ENCODE measurements around the gene PWP1. TPM values are rescaled to one million over a fixed set of nuclear protein-coding genes. Genes with fewer than 3 reads are reported as not detected.
A peak's percentile ranks its signal among the peaks of the same experiment; 100 is the strongest.

The PWP1 gene
- total and polyA plus RNA-seq, 9 of the 15 experiments (the other 6 are each of a cell fraction or from before 2014, with no cell fraction given), result 61.6 to 401 (median 111) TPM

DNA sequence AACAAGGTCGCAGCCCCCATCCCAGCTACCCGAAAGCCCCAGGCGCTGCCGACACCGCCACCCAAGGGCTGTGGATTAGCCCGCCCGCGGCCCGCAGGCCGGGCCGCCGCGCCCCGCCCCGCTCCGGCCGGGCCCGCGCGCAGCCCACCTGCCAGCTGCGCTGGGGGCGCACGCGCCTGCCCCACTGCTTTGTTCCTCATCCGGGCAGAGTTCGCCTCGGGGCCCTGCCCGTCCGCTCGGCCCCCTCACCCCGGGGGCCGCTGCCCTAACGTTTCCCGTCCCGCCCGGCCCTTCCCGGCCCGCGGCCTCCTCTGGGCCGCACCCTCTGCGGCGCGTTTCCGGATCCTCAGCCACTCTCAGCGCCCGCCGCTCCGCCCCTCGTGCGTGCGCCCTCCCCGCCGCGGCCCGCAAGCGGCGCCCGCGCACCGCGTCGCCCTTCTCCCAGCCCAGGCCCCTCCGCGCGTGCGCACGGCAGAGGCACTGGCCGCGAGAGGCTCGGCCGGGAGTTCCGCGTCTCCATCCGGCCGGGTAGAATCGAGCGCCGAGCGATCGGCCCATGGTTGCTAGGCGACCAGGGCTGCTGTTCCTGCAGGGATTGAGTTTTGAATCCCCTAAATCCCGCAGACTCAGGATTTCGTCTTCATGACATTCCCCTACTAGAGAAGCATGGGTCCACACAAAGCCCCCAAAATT is 75.4 kb downstream of the PWP1 start, which contains the start of gene PRDM4 (continued):
- TF ChIP-seq, protein P1, sequence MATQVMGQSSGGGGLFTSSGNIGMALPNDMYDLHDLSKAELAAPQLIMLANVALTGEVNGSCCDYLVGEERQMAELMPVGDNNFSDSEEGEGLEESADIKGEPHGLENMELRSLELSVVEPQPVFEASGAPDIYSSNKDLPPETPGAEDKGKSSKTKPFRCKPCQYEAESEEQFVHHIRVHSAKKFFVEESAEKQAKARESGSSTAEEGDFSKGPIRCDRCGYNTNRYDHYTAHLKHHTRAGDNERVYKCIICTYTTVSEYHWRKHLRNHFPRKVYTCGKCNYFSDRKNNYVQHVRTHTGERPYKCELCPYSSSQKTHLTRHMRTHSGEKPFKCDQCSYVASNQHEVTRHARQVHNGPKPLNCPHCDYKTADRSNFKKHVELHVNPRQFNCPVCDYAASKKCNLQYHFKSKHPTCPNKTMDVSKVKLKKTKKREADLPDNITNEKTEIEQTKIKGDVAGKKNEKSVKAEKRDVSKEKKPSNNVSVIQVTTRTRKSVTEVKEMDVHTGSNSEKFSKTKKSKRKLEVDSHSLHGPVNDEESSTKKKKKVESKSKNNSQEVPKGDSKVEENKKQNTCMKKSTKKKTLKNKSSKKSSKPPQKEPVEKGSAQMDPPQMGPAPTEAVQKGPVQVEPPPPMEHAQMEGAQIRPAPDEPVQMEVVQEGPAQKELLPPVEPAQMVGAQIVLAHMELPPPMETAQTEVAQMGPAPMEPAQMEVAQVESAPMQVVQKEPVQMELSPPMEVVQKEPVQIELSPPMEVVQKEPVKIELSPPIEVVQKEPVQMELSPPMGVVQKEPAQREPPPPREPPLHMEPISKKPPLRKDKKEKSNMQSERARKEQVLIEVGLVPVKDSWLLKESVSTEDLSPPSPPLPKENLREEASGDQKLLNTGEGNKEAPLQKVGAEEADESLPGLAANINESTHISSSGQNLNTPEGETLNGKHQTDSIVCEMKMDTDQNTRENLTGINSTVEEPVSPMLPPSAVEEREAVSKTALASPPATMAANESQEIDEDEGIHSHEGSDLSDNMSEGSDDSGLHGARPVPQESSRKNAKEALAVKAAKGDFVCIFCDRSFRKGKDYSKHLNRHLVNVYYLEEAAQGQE (IDR thresholded peaks at IDR 0.05; ENCODE audit: borderline replicate concordance), result peak; percentile 95
- TF ChIP-seq, protein P1 (CRISPR knock-in tag; IDR thresholded peaks at IDR 0.05; ENCODE audit: low read depth), result no peak
- TF ChIP-seq NR4A1 (CRISPR knock-in tag; IDR thresholded peaks at IDR 0.05), result 0 out of 2 replicates have a peak, but pooled peaks have one; percentile 3
- TF ChIP-seq NR4A1 (tag; IDR thresholded peaks at IDR 0.05), result no peak
- TF ChIP-seq EWSR1 (IDR thresholded peaks at IDR 0.05; ENCODE audit: borderline replicate concordance, low read depth, partially characterized antibody), result no peak
- no peak for TF ChIP-seq CBX3 (IDR thresholded peaks at IDR 0.05; ENCODE audit: borderline replicate concordance in 1 of 2, low read length in 2 of 2)
- no peak for TF ChIP-seq U2AF2 (optimal IDR thresholded peaks at IDR 0.05; ENCODE audit: low read depth, low read length)
- TF ChIP-seq EP300 (IDR thresholded peaks at IDR 0.05; ENCODE audit: low read length), result no peak
- no peak for TF ChIP-seq ZNF586 (CRISPR knock-in tag; conservative IDR thresholded peaks at IDR 0.05)
- TF ChIP-seq, protein P2, sequence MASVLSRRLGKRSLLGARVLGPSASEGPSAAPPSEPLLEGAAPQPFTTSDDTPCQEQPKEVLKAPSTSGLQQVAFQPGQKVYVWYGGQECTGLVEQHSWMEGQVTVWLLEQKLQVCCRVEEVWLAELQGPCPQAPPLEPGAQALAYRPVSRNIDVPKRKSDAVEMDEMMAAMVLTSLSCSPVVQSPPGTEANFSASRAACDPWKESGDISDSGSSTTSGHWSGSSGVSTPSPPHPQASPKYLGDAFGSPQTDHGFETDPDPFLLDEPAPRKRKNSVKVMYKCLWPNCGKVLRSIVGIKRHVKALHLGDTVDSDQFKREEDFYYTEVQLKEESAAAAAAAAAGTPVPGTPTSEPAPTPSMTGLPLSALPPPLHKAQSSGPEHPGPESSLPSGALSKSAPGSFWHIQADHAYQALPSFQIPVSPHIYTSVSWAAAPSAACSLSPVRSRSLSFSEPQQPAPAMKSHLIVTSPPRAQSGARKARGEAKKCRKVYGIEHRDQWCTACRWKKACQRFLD (CRISPR knock-in tag; IDR thresholded peaks at IDR 0.05), result no peak
- TF ChIP-seq, protein P3, sequence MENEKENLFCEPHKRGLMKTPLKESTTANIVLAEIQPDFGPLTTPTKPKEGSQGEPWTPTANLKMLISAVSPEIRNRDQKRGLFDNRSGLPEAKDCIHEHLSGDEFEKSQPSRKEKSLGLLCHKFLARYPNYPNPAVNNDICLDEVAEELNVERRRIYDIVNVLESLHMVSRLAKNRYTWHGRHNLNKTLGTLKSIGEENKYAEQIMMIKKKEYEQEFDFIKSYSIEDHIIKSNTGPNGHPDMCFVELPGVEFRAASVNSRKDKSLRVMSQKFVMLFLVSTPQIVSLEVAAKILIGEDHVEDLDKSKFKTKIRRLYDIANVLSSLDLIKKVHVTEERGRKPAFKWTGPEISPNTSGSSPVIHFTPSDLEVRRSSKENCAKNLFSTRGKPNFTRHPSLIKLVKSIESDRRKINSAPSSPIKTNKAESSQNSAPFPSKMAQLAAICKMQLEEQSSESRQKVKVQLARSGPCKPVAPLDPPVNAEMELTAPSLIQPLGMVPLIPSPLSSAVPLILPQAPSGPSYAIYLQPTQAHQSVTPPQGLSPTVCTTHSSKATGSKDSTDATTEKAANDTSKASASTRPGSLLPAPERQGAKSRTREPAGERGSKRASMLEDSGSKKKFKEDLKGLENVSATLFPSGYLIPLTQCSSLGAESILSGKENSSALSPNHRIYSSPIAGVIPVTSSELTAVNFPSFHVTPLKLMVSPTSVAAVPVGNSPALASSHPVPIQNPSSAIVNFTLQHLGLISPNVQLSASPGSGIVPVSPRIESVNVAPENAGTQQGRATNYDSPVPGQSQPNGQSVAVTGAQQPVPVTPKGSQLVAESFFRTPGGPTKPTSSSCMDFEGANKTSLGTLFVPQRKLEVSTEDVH (IDR thresholded peaks at IDR 0.05; ENCODE audit: low read depth, partially characterized antibody), result no peak
- TF ChIP-seq FOXP1 (CRISPR knock-in tag; IDR thresholded peaks at IDR 0.05), result no peak
- no peak for TF ChIP-seq ZNF121 (CRISPR knock-in tag; conservative IDR thresholded peaks at IDR 0.05)
